ENCODE data around the gene SMARCA2.

- no peak for TF ChIP-seq EZH2 (IDR thresholded peaks at IDR 0.05; ENCODE audit: borderline replicate concordance, low read length)
- peak; percentile 91 for TF ChIP-seq CTCF (IDR thresholded peaks at IDR 0.05; ENCODE audit: low read length)
Measured at GRCh38 chr9:2087500-2088313, 72.6 kb downstream of the SMARCA2 start.
